Esophagus squamous epithelium (tissue), 5 donors: ENCODE data around the gene GALK2. TPM values are rescaled to one million over a fixed set of nuclear protein-coding genes. Genes with fewer than 3 reads are reported as not detected.

Experiments
- DNase-seq: peaks from one replicate; lab custom pipeline; 2025; lab: John Stamatoyannopoulos, UW
- H3K27ac ChIP-seq, 4 donors: fragments of 200-600 bp; sonication (generic); one replicate each; pipeline ENCODE4 v1.5.1; 2016 to 2019; ENCODE audit warnings: mild to moderate bottlenecking in 1 of 4
- H3K27me3 ChIP-seq, 4 donors: fragments of 200-600 bp; sonication (generic); 1 replicate in 3 of 4; 2 replicates in 1 of 4; pipeline versions ENCODE4 v1.5.1 to v1.6.0; 2017 to 2021; ENCODE audit warnings: antibody characterized with exemption in 1 of 4
- H3K36me3 ChIP-seq, 3 donors: fragments of 200-600 bp; sonication (generic); one replicate each; pipeline ENCODE4 v1.5.1; 2016 to 2019
- H3K4me1 ChIP-seq, 3 donors: fragments of 200-600 bp; sonication (generic); one replicate each; pipeline ENCODE4 v1.5.1; 2017 to 2019
- H3K4me3 ChIP-seq, 4 donors: fragments of 200-600 bp; sonication (generic); 1 replicate in 3 of 4; 2 replicates in 1 of 4; pipeline ENCODE4 v1.5.1; 2016 to 2019; ENCODE audit warnings: mild to moderate bottlenecking in 2 of 4, moderate library complexity in 1 of 4
- H3K9me3 ChIP-seq, 3 donors: fragments of 200-600 bp; sonication (generic); one replicate each; pipeline ENCODE4 v1.5.1; 2016 to 2019
- POLR2A ChIP-seq, 4 donors: fragments of 450-650 bp; IDR thresholded peaks; one replicate each; pipeline ENCODE4 v1.6.1; 2017; ENCODE audit warnings: antibody characterized with exemption in 4 of 4, mild to moderate bottlenecking in 4 of 4, moderate library complexity in 3 of 4
- WGBS, 2 donors: methylation state at CpG; one replicate each; pipeline ENCODE4 v1.1.5; 2018; 5-methylcytosine and 5-hydroxymethylcytosine counted together
- intact Hi-C: fragments of 100-400 bp; cut with DNase I; formaldehyde crosslinking; loops from one replicate; pipeline ENCODE4 v1.15.0; 2022
- total RNA-seq, 4 donors: library from RNA; depleted of rRNA; stranded (reverse); fragments of >200 nt; gene quantifications; one replicate each; pipeline ENCODE4 v1.1.0, GENCODE V29; 2016
- TF ChIP-seq, protein P1 (sequence below), 6 experiments: fragments of 450-650 bp in 4 of 6; fragments of 200-600 bp in 2 of 6; sonication (generic) in 2 of 6; IDR thresholded peaks; one replicate each; pipeline ENCODE4 v1.5.1; 2016 to 2019; ENCODE audit warnings: antibody characterized with exemption in 6 of 6, mild to moderate bottlenecking in 4 of 6, moderate library complexity in 4 of 6
- donor health status: DM: yes; HTN: yes; CAD: no.

GALK2 gene
- total RNA-seq, 4 donors from 2014 or later = 7.2 to 30.5 (median 21.4) TPM

DNA sequence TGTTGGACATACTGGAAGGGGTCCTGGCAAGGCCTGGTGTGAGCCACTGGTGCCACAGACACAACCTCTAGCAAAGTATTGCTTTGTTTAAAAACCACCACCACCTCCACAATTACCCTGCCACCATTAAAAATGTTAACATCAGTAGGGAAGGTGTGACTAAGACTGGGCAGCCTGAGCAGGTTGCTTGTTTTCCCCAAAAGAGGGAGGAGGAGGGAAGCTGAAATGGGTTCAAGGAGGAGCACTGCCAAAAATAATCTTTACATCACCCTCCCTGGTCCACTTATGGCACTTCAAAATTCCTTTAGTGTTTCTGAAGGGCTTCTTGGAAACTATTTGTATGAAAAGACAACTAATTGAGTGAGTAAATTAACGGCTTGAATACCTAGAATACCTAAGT lies 153.2 kb downstream of the GALK2 start:
- Histone ChIP-seq H3K9me3 (no peaks in the 10 kb centered on the region), H3K36me3 (peaks cover 0 to 58% (median 0%) of the 10 kb centered on the region in 3 donors), H3K4me3 (no peak overlapping the region), H3K4me1 (peaks cover 0 to 12% (median 3%) of the 10 kb centered on the region in 3 donors), H3K27ac (no peak overlapping the region), H3K27me3 (no peaks in the 10 kb centered on the region)
- intact Hi-C loops = no loop called here
- TF ChIP-seq, protein P1, sequence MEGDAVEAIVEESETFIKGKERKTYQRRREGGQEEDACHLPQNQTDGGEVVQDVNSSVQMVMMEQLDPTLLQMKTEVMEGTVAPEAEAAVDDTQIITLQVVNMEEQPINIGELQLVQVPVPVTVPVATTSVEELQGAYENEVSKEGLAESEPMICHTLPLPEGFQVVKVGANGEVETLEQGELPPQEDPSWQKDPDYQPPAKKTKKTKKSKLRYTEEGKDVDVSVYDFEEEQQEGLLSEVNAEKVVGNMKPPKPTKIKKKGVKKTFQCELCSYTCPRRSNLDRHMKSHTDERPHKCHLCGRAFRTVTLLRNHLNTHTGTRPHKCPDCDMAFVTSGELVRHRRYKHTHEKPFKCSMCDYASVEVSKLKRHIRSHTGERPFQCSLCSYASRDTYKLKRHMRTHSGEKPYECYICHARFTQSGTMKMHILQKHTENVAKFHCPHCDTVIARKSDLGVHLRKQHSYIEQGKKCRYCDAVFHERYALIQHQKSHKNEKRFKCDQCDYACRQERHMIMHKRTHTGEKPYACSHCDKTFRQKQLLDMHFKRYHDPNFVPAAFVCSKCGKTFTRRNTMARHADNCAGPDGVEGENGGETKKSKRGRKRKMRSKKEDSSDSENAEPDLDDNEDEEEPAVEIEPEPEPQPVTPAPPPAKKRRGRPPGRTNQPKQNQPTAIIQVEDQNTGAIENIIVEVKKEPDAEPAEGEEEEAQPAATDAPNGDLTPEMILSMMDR (IDR thresholded peaks at IDR 0.05) = no peak
- TF ChIP-seq POLR2A (IDR thresholded peaks at IDR 0.05) = no peak
- 91 to 92% methylated on average over 1 of the region's 1 CpG for WGBS, 2 donors
- DNase-seq = no peak

DNA sequence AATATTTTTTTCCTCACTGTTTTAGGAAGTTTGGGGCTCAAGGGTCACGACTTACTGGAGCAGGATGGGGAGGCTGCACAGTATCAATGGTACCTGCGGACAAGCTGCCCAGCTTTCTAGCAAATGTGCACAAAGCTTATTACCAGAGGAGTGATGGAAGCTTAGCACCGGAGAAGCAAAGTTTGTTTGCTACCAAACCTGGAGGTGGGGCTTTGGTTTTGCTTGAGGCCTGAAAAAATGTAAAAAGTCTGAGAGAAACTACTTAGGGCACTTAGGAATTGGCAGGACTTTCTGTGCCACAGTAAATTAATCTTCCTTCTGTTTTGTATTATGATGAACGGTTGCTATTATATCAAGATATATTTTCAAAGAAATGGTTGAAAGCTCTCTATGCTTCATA lies 157.9 kb downstream of the GALK2 start:
- peaks cover 0 to 4% (median 0%) of the 10 kb centered on the region in 3 donors for H3K4me1 ChIP-seq
- 66 to 67% methylated on average over 4 of the region's 4 CpGs for WGBS, 2 donors
- peaks cover 0 to 41% (median 0%) of the 10 kb centered on the region in 3 donors for H3K36me3 ChIP-seq
- no peak overlapping the region for H3K27ac ChIP-seq
- intact Hi-C loops = no loop called here
- no peaks in the 10 kb centered on the region for H3K27me3 ChIP-seq
- H3K9me3 ChIP-seq = no peaks in the 10 kb centered on the region
- no peak overlapping the region for H3K4me3 ChIP-seq
- TF ChIP-seq, protein P1 (IDR thresholded peaks at IDR 0.05) = no peak
- TF ChIP-seq POLR2A (IDR thresholded peaks at IDR 0.05) = no peak
- no peak for DNase-seq

DNA sequence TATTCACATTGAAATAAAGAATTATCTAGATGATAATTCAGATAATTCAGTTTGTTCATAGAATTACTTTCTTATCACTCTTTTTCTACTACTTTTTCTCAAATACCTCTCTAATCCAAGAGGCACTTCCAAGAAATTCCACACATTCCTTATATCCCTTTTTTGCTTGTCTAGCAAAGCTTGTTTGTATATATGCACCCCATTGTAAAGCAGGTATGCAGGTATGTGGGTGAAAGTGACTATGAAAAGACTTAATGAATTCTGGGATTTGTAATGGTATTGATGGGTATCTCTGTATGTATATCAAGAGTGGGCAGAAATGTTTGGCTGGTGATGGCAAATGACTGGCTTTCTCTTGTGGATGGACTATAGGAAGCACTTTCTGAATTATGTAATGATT lies 158.9 kb downstream of the GALK2 start:
- no peak overlapping the region for H3K4me3 ChIP-seq
- intact Hi-C loops = no loop called here
- TF ChIP-seq, protein P1 (IDR thresholded peaks at IDR 0.05) = no peak
- no peak for TF ChIP-seq POLR2A (IDR thresholded peaks at IDR 0.05)
- DNase-seq = no peak
- no peaks in the 10 kb centered on the region for H3K4me1 ChIP-seq
- H3K36me3 ChIP-seq = peaks cover 0 to 34% (median 0%) of the 10 kb centered on the region in 3 donors
- H3K27ac ChIP-seq = no peak overlapping the region
- H3K9me3 ChIP-seq = no peaks in the 10 kb centered on the region
- H3K27me3 ChIP-seq = no peaks in the 10 kb centered on the region

DNA sequence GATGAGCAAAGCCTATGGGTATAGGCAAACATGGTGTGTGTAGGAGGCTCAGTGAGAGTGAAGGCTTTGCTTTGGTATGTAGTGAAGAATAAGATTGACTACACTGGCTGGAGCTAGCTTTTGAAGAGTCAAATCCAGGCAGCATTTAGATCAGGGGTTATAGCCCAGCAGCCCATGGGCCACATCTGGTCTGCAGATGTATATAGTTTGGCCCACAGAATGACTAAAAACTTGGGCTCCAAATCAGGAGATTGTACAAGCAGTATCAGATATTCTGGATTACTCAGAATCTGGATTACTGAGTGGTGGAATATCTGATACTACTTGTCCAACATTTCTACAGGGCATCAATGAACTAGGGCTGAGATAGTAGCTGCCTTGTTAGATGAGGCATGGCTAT lies 160.1 kb downstream of the GALK2 start:
- Histone ChIP-seq H3K27me3 (no peaks in the 10 kb centered on the region), H3K4me1 (no peaks in the 10 kb centered on the region), H3K9me3 (no peaks in the 10 kb centered on the region), H3K4me3 (no peak overlapping the region), H3K27ac (no peak overlapping the region), H3K36me3 (peaks cover 0 to 30% (median 0%) of the 10 kb centered on the region in 3 donors)
- no peak for TF ChIP-seq POLR2A (IDR thresholded peaks at IDR 0.05)
- TF ChIP-seq, protein P1 (IDR thresholded peaks at IDR 0.05) = no peak
- intact Hi-C loops = no loop called here
- DNase-seq = no peak

DNA sequence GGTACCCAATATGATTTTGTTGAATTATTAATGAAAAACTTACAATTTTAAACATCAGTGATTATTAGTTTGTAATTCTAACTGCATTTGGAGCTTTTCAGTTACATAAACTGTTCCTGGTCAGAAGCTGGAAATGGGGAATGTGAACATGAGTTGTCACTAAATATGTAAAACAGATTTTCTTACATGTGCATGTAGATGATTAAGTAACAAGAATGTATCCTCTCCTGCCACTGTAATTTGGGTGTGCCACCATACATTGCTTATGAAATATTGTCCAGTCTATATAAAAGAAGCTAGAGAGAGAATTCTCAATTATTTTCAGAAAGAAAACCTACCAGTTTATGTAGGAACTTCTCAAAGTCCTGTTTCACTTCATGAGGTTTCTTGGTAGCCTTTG lies 161.4 kb downstream of the GALK2 start:
- no peak for TF ChIP-seq POLR2A (IDR thresholded peaks at IDR 0.05)
- TF ChIP-seq, protein P1 (IDR thresholded peaks at IDR 0.05) = no peak
- DNase-seq = no peak
- H3K36me3 ChIP-seq = peaks cover 0 to 36% (median 0%) of the 10 kb centered on the region in 3 donors
- intact Hi-C loops = no loop called here
- H3K4me1 ChIP-seq = no peaks in the 10 kb centered on the region
- no peak overlapping the region for H3K27ac ChIP-seq
- no peak overlapping the region for H3K4me3 ChIP-seq
- H3K27me3 ChIP-seq = no peaks in the 10 kb centered on the region
- H3K9me3 ChIP-seq = no peaks in the 10 kb centered on the region
